Neural cell (in vitro differentiated cells): ENCODE results near the gene TCF25. TPM values are rescaled to one million over a fixed set of nuclear protein-coding genes. Genes with fewer than 3 reads are reported as not detected.

ENCODE experiments used
- H2AFZ ChIP-seq: fragments of 200-600, 300-800 bp; sonication (generic), shearing (Covaris generic); 2 replicates; pipeline ENCODE4 v1.6.0; 2014; ENCODE audit warnings: low read depth, mild to moderate bottlenecking, antibody characterized with exemption, low read length, moderate library complexity
- H3F3A ChIP-seq: fragments of 200-600 bp; shearing (Covaris generic); 2 replicates; pipeline ENCODE4 v1.6.1; 2016; ENCODE audit warnings: mild to moderate bottlenecking, moderate library complexity, mixed read lengths, antibody characterized with exemption, low read length; ENCODE audit not compliant: insufficient read depth, poor library complexity, severe bottlenecking
- H3K27ac ChIP-seq: fragments of 200-600, 300-800 bp; sonication (generic), shearing (Covaris generic); 2 replicates; pipeline ENCODE4 v1.5.1; 2014; ENCODE audit warnings: mild to moderate bottlenecking, low read length, moderate library complexity
- H3K27me3 ChIP-seq: fragments of 300-800, 200-600 bp; sonication (generic), shearing (Covaris generic); 2 replicates; pipeline ENCODE4 v1.6.0; 2014; ENCODE audit warnings: mild to moderate bottlenecking, low read depth, low read length, moderate library complexity; ENCODE audit not compliant: insufficient read depth
- H3K36me3 ChIP-seq: fragments of 300-800, 200-600 bp; sonication (generic), shearing (Covaris generic); 2 replicates; pipeline ENCODE4 v1.5.1; 2014; ENCODE audit warnings: mild to moderate bottlenecking, antibody characterized with exemption, low read length, moderate library complexity; ENCODE audit not compliant: insufficient read depth
- H3K4me2 ChIP-seq: fragments of 300-800, 200-600 bp; sonication (generic), shearing (Covaris generic); 2 replicates; pipeline ENCODE4 v1.6.0; 2014; ENCODE audit warnings: mild to moderate bottlenecking, low read length
- H3K4me3 ChIP-seq: fragments of 300-800, 200-600 bp; sonication (generic), shearing (Covaris generic); 2 replicates; pipeline ENCODE4 v1.5.1; 2014; ENCODE audit warnings: mild to moderate bottlenecking, low read length, moderate library complexity
- H3K79me2 ChIP-seq: fragments of 200-600 bp; shearing (Covaris generic); replicated peaks from 2 replicates; pipeline ENCODE4 v1.6.0; 2014; ENCODE audit warnings: mild to moderate bottlenecking, low read length, moderate library complexity; ENCODE audit not compliant: insufficient read depth
- H3K9ac ChIP-seq: fragments of 300-800, 200-600 bp; sonication (generic), shearing (Covaris generic); 2 replicates; pipeline ENCODE4 v1.6.1; 2016; ENCODE audit warnings: mild to moderate bottlenecking, low read length, mixed read lengths
- H3K9me2 ChIP-seq: fragments of 200-600 bp; shearing (Covaris generic); 2 replicates; pipeline ENCODE4 v1.6.1; 2016; ENCODE audit warnings: mild to moderate bottlenecking, low read length, mixed read lengths; ENCODE audit not compliant: insufficient read depth
- H3K9me3 ChIP-seq: fragments of 200-600, 300-800 bp; sonication (generic), shearing (Covaris generic); 2 replicates; pipeline ENCODE4 v1.6.1; 2016; ENCODE audit warnings: mild to moderate bottlenecking, mixed run types, low read length, moderate library complexity, mixed read lengths
- H4K20me1 ChIP-seq: fragments of 200-600 bp; shearing (Covaris generic); 2 replicates; pipeline ENCODE4 v1.6.1; 2016; ENCODE audit warnings: mild to moderate bottlenecking, mixed run types; ENCODE audit not compliant: insufficient read depth
- EP300 ChIP-seq: fragments of 450-650 bp; conservative IDR thresholded peaks from 2 replicates; pipeline ENCODE4 v1.6.1; 2014; ENCODE audit warnings: antibody characterized with exemption, mild to moderate bottlenecking, moderate library complexity; ENCODE audit not compliant: poor library complexity, severe bottlenecking
- MXI1 ChIP-seq: fragments of 450-650 bp; conservative IDR thresholded peaks from 2 replicates; pipeline ENCODE4 v1.6.1; 2014; ENCODE audit warnings: antibody characterized with exemption, mild to moderate bottlenecking; ENCODE audit not compliant: poor library complexity, severe bottlenecking
- POLR2AphosphoS5 ChIP-seq: IDR thresholded peaks from 2 replicates; pipeline ENCODE4 v1.6.1; 2012
- SMC3 ChIP-seq: fragments of 450-650 bp; conservative IDR thresholded peaks from 2 replicates; pipeline ENCODE4 v1.6.1; 2014; ENCODE audit warnings: antibody characterized with exemption, mild to moderate bottlenecking, moderate library complexity; ENCODE audit not compliant: poor library complexity
- TAF1 ChIP-seq: IDR thresholded peaks from 2 replicates; pipeline ENCODE4 v1.6.1; 2012; ENCODE audit warnings: low read depth
- polyA plus RNA-seq: library from polyadenylated mRNA; depleted of rRNA; stranded (reverse); fragments of >200 nt; gene quantifications from 2 replicates; pipeline ENCODE4 v1.2.3, GENCODE V29; 2014
- TF ChIP-seq, protein P1 (sequence below): IDR thresholded peaks from 2 replicates; pipeline ENCODE4 v1.6.1; 2012; ENCODE audit warnings: borderline replicate concordance
- TF ChIP-seq, protein P2 (sequence below): fragments of 450-650 bp; IDR thresholded peaks from 2 replicates; pipeline ENCODE4 v1.5.1; 2014; ENCODE audit warnings: antibody characterized with exemption, mild to moderate bottlenecking, moderate library complexity; ENCODE audit not compliant: poor library complexity, severe bottlenecking

The TCF25 gene
- polyA plus RNA-seq, 1 donor from 2014 or later, result 200 TPM

DNA sequence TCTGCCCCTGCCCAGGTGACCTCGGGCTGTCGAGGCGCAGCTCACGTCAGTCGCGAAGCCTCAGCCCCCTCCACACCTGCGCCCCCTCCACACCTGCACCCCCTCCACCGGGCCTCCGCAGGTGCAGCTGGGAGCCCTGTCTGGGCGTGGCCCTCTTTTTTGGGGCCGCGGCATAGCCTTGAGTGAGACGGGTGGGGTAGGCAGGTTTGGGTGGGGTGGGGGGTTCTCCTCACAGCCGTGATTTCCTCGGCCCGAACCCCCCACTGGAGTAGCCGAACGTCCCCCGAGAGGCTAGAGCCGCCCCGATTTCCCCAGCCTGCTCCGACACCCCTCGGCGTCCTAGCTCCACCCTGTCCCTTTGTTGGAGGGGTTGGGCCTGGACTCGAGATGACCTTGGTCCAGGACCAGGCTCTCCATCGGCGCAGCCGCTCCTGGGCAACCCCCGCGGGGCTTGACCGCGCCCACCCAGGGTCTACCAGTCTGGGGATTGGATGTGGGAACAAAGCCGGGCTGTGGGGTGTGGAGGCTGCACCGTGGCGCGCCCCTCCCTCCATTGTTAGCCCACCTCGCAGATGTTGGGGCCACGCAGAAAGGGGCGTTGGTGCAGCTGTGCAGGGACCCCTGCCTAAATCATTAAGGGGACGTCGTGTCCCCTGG, 50.4 kb downstream of the TCF25 start:
- H3K79me2 ChIP-seq, result peaks cover 83% of the 10 kb centered on the region
- H3K9me3 ChIP-seq, result no peaks in the 10 kb centered on the region
- H4K20me1 ChIP-seq, result peaks cover 31% of the 10 kb centered on the region
- peak overlapping the region; percentile 48 for H3K4me2 ChIP-seq
- no peaks in the 10 kb centered on the region for H3K27me3 ChIP-seq
- H3K4me3 ChIP-seq, result peak overlapping the region; percentile 100
- no peaks in the 10 kb centered on the region for H3K9me2 ChIP-seq
- peak overlapping the region; percentile 100 for H3K9ac ChIP-seq
- H3K36me3 ChIP-seq, result peaks cover 5% of the 10 kb centered on the region
- peak overlapping the region; percentile 99 for H3K27ac ChIP-seq
- H3F3A ChIP-seq, result peaks cover 5% of the 10 kb centered on the region
- TF ChIP-seq, protein P1, sequence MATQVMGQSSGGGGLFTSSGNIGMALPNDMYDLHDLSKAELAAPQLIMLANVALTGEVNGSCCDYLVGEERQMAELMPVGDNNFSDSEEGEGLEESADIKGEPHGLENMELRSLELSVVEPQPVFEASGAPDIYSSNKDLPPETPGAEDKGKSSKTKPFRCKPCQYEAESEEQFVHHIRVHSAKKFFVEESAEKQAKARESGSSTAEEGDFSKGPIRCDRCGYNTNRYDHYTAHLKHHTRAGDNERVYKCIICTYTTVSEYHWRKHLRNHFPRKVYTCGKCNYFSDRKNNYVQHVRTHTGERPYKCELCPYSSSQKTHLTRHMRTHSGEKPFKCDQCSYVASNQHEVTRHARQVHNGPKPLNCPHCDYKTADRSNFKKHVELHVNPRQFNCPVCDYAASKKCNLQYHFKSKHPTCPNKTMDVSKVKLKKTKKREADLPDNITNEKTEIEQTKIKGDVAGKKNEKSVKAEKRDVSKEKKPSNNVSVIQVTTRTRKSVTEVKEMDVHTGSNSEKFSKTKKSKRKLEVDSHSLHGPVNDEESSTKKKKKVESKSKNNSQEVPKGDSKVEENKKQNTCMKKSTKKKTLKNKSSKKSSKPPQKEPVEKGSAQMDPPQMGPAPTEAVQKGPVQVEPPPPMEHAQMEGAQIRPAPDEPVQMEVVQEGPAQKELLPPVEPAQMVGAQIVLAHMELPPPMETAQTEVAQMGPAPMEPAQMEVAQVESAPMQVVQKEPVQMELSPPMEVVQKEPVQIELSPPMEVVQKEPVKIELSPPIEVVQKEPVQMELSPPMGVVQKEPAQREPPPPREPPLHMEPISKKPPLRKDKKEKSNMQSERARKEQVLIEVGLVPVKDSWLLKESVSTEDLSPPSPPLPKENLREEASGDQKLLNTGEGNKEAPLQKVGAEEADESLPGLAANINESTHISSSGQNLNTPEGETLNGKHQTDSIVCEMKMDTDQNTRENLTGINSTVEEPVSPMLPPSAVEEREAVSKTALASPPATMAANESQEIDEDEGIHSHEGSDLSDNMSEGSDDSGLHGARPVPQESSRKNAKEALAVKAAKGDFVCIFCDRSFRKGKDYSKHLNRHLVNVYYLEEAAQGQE, result peak; percentile 28
- peak; percentile 68 for TF ChIP-seq POLR2AphosphoS5
- TF ChIP-seq MXI1, result no peak
- TF ChIP-seq TAF1, result peak; percentile 66
- H2AFZ ChIP-seq, result no peak overlapping the region

DNA sequence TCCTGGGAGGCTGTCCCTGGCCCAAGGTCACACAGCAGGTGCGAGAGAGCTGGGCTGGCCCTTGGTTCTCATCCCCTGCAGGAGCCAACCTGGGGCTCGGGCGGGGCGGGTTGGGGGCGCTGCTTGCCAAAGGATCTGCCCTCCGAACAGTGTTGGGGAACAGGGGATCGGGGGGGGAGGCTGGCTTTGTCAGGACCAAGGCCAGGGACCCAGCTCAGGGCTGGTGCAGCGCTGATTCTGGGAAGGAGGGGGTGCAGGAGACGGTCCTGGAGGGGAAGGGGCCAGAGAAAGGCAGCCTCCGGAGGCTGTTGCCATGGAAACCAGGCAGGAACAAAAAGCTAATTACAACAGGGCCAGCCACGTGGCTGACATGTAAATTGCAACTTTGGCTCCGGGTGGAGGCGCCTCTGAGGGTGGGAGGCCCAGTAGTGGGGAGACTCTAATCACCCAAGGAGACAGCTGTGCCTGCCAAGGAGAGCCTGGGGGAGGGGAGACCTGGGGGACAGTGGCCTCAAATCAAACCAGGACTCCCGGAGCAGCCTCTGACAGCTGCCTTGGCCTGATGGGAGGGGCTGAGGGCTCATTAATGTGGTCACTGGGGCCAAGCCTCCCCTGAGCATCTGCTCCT, 51.0 kb downstream of the TCF25 start:
- H3K4me3 ChIP-seq, result peak overlapping the region; percentile 100
- H3K9ac ChIP-seq, result peak overlapping the region; percentile 100
- peak; percentile 7 for TF ChIP-seq SMC3
- TF ChIP-seq POLR2AphosphoS5, result peak; percentile 41
- TF ChIP-seq EP300, result peak; percentile 13
- TF ChIP-seq, protein P1, result peak; percentile 61
- peak; percentile 94 for TF ChIP-seq MXI1
- TF ChIP-seq, protein P2, sequence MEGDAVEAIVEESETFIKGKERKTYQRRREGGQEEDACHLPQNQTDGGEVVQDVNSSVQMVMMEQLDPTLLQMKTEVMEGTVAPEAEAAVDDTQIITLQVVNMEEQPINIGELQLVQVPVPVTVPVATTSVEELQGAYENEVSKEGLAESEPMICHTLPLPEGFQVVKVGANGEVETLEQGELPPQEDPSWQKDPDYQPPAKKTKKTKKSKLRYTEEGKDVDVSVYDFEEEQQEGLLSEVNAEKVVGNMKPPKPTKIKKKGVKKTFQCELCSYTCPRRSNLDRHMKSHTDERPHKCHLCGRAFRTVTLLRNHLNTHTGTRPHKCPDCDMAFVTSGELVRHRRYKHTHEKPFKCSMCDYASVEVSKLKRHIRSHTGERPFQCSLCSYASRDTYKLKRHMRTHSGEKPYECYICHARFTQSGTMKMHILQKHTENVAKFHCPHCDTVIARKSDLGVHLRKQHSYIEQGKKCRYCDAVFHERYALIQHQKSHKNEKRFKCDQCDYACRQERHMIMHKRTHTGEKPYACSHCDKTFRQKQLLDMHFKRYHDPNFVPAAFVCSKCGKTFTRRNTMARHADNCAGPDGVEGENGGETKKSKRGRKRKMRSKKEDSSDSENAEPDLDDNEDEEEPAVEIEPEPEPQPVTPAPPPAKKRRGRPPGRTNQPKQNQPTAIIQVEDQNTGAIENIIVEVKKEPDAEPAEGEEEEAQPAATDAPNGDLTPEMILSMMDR, result no peak

More for the DNA sequence above, 51.0 kb downstream of the TCF25 start:
- H3K27me3 ChIP-seq, result no peaks in the 10 kb centered on the region
- peak overlapping the region; percentile 99 for H3K27ac ChIP-seq
- H3K9me3 ChIP-seq, result no peaks in the 10 kb centered on the region
- no peaks in the 10 kb centered on the region for H3K9me2 ChIP-seq
- H4K20me1 ChIP-seq, result peaks cover 37% of the 10 kb centered on the region
- peak overlapping the region; percentile 88 for H3K4me2 ChIP-seq
- H2AFZ ChIP-seq, result no peak overlapping the region
- peaks cover 5% of the 10 kb centered on the region for H3K36me3 ChIP-seq
- H3F3A ChIP-seq, result peaks cover 5% of the 10 kb centered on the region
- H3K79me2 ChIP-seq, result peaks cover 87% of the 10 kb centered on the region
